ENCODE results near the gene UBE2M. TPM values are rescaled to one million over a fixed set of nuclear protein-coding genes. Genes with fewer than 3 reads are reported as not detected.

UBE2M gene
- total RNA-seq, 4 donors from 2014 or later = 17.2 to 28.5 (median 20.3) TPM

GRCh38 chr19:58584498-58585441 lies 26.4 kb upstream of the UBE2M start:
- Histone ChIP-seq H3K27ac (no peak overlapping the region), H3K4me1 (peaks cover 0 to 10% of the 10 kb centered on the region in 2 donors), H3K36me3 (peaks cover 6 to 10% of the 10 kb centered on the region in 2 donors), H3K27me3 (no peaks in the 10 kb centered on the region), H3K4me3 (replicated peaks in 1 of 3) (no peak overlapping the region), H3K9me3 (no peaks in the 10 kb centered on the region)
- TF ChIP-seq POLR2A (IDR thresholded peaks at IDR 0.05) = no peak
- WGBS, 2 donors = 83 to 85% methylated on average over 9 of the region's 9 CpGs
- no peak for DNase-seq
- intact Hi-C loops (cut with DNase I) = no loop called here

GRCh38 chr19:58582985-58583384 lies 24.6 kb upstream of the UBE2M start:
- peaks cover 6 to 10% of the 10 kb centered on the region in 2 donors for H3K36me3 ChIP-seq
- no peak overlapping the region for H3K4me3 ChIP-seq (replicated peaks in 1 of 3)
- no peak overlapping the region for H3K27ac ChIP-seq
- no peak for DNase-seq
- intact Hi-C loops (cut with DNase I) = no loop called here
- no peaks in the 10 kb centered on the region for H3K27me3 ChIP-seq
- TF ChIP-seq CTCF (IDR thresholded peaks at IDR 0.05) = no peak
- no peak for TF ChIP-seq POLR2A (IDR thresholded peaks at IDR 0.05)
- no peaks in the 10 kb centered on the region for H3K9me3 ChIP-seq
- WGBS, 2 donors = 94 to 96% methylated on average over 6 of the region's 6 CpGs
- peaks cover 0 to 10% of the 10 kb centered on the region in 2 donors for H3K4me1 ChIP-seq

DNA sequence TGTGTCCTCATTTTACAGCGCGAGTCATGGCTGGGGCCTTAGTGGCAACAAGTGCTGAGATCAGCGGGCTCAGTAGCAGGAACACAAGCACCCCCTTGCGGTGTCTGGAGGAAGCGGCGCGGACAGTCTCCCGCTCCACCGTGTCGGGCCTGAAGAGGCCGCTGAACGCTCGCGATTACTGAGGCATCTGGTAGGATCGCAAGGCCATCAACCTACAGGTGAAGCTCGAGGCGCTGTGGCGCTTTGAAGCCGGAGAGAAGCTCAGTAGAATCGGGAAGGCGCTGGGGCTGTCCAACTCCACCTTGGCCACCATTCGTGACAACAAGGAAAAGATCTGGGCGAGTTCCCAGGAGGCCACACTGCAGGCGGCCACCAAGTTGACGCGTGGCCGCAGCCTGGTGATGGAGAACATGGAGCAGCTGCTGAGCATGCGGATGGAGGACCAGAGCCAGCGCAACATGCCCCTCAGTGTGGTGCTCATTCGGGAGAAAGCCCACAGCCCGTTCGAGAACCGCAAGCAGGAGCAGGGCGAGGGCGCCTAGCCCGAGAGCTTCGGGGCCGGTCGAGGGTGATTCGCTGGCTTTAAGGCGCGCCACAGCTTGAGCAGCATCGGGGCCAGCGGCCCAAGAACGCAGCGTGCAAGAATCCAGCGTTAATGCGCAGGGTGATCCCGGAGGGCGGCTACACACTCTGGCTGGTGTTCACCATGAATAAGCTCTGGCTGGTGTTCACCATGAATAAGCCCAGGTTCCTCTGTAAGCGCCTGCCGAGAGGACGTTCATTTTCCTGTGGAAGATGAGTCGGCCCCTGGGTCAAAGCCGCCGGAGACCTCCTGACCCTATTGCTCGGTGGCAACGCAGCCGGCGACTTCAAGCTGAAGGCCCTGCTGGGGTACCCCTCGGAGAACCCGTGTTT lies 23.1 kb upstream of the UBE2M start:
- peak overlapping the region; percentile 16 to 45 (median 39) for H3K27ac ChIP-seq
- H3K4me1 ChIP-seq = peaks cover 0 to 10% of the 10 kb centered on the region in 2 donors
- no peak overlapping the region for H3K4me3 ChIP-seq (replicated peaks in 1 of 3)
- H3K9me3 ChIP-seq = no peaks in the 10 kb centered on the region
- DNase-seq = peak; percentile 84 to 87
- WGBS, 2 donors = 79% methylated on average over 49 to 52 of the region's 62 CpGs
- intact Hi-C loops (cut with DNase I) = no loop called here
- H3K27me3 ChIP-seq = no peaks in the 10 kb centered on the region
- no peak for TF ChIP-seq POLR2A (IDR thresholded peaks at IDR 0.05)
- TF ChIP-seq CTCF (IDR thresholded peaks at IDR 0.05) = peak; percentile 62 to 92 (median 88)
- H3K36me3 ChIP-seq = peaks cover 6 to 10% of the 10 kb centered on the region in 2 donors

DNA sequence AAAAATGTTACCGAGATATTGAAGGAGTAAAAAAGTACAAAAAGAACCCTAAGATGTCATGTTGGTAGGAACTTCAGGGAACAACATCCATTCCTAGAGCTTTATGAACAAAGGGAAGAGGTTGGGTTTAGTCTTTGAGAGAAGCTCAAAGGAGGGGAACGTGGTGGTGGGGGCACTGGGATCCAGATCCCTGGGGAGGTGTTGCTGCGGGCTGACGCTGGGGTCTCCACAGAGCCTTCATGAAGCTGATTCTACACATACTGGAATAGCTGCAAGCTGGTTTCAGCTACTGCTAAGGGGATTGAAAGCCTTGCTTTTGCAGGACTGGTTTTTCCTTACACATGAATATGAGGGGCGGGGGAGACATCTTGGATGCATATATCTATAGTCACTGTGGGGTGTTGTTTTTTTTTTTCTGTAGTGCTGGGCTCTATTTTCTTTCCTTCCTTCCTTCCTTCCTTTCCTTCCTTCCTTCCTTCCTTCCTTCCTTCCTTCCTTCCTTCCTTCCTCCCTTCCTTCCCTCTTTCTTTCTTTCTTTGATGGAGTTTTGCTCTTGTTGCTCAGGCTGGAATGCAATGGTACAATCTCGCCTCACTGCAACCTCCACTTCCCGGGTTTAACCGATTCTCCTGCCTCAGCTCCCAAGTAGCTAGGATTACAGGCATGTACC lies 21.2 kb upstream of the UBE2M start:
- Histone ChIP-seq H3K4me1 (peaks cover under 1 to 14% of the 10 kb centered on the region in 2 donors), H3K9me3 (no peaks in the 10 kb centered on the region), H3K36me3 (peaks cover 6 to 10% of the 10 kb centered on the region in 2 donors), H3K4me3 (replicated peaks in 1 of 3) (no peak overlapping the region), H3K27ac (no peak overlapping the region), H3K27me3 (no peaks in the 10 kb centered on the region)
- no peak for DNase-seq
- intact Hi-C loops (cut with DNase I) = no loop called here
- no peak for TF ChIP-seq POLR2A (IDR thresholded peaks at IDR 0.05)
- no peak for TF ChIP-seq CTCF (IDR thresholded peaks at IDR 0.05)
- 92 to 93% methylated on average over 8 of the region's 8 CpGs for WGBS, 2 donors

All from thyroid gland (tissue), 4 donors.